Fibroblast of the aortic adventitia (primary cell): Measurements from ENCODE around the gene NCMAP. TPM values are rescaled to one million over a fixed set of nuclear protein-coding genes. Genes with fewer than 3 reads are reported as not detected.

ENCODE experiments used
- small RNA-seq: library from RNA; depleted of rRNA; stranded (forward); fragments of <200 nt; gene quantifications from one replicate; pipeline ENCODE3, GENCODE V24; 2012
- total RNA-seq: library from RNA; depleted of rRNA; stranded (reverse); fragments of >200 nt; gene quantifications from 2 replicates; pipeline ENCODE4 v1.2.3, GENCODE V29; 2012; ENCODE audit warnings: low replicate concordance

Gene NCMAP
- total RNA-seq, 1 donor: not detected

Small RNA genes within 50 kb of the gene (small RNA-seq; reads per million reads assigned to genes)
- not detected for gene RF00019

Other genes starting within 250 kb of the NCMAP start
- not detected in 2 replicates for gene GRHL3, start 236.7 kb upstream of the NCMAP start, total RNA-seq
- 2.3 and 10.0 TPM in 2 replicates for gene STPG1, start 142.3 kb upstream of the NCMAP start, total RNA-seq
- 42.2 and 74.2 TPM in 2 replicates for gene NIPAL3, start 140.3 kb upstream of the NCMAP start, total RNA-seq
- gene RCAN3, start 53.3 kb upstream of the NCMAP start, total RNA-seq: 5.1 and 17.7 TPM in 2 replicates
- 74.3 and 108 TPM in 2 replicates for gene SRRM1, start 87.2 kb downstream of the NCMAP start, total RNA-seq
- gene CLIC4, start 189.4 kb downstream of the NCMAP start, total RNA-seq: 571 and 966 TPM in 2 replicates